CD4-positive, alpha-beta T cell treated with Interferon alpha-2 for 1 hour (primary cell): Measurements from ENCODE around the gene SGTA.

Experiments used
- DNase-seq, 2 donors: peaks; one replicate each; pipeline ENCODE4 v3.0.0-alpha.2; 2020 to 2022

The SGTA gene

DNA sequence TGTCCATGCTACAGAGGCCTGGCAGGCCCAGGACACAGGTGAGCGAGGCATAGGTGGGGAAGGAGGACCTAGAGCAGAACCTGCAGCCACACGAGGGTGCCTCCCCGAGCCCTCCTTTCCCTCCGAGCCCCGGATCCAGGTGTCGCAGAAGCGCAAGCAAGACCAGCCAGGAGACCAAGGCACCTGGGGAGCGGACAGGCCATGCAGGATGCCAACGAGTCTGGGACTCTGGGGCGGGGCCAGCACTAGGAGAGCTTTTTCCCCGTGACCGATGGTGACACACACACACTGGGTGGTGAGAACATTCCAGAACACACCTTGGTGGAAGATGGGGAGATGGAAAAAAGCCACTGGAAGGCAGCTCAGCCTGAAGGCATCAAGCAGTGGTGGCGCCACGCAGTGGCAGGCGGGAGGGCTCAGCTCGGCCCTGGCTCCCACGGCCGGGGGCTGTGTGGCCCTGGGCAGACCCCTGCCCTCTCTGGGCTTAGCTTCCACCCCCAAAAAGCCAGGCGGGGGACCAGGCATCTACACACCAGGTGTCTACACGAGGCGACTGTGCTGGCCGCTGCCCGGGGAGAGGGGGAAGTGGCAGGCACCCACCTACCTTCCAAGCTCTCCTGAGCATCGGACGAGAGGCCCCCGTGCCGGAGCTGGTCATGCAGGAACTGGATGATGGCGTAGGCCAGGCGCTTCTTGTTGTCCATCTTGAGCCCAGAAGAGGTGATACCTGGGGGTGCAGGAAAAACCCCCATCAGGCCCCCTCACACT, 14.5 kb downstream of the SGTA start:
- no peak for DNase-seq

DNA sequence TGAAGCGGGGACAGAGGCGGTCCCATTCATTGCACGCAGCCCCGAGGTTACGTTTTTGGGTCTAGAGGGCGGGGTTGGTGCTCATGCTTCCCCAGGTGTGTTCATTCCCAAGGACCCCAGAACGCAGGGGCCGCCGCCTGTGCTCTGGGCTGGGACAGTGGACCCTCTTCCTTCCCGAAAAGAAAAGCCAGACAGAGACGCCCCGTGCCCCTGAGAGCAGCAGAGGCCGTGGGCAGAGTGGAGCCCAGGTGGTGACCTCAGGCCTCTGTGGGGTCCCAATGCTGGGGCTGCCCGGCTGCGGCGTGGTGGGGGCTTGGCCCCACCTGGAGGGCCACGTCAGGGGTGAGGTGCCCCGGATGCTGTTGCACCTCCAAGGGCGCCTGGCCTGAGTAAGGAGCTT, 15.4 kb downstream of the SGTA start:
- no peak for DNase-seq

DNA sequence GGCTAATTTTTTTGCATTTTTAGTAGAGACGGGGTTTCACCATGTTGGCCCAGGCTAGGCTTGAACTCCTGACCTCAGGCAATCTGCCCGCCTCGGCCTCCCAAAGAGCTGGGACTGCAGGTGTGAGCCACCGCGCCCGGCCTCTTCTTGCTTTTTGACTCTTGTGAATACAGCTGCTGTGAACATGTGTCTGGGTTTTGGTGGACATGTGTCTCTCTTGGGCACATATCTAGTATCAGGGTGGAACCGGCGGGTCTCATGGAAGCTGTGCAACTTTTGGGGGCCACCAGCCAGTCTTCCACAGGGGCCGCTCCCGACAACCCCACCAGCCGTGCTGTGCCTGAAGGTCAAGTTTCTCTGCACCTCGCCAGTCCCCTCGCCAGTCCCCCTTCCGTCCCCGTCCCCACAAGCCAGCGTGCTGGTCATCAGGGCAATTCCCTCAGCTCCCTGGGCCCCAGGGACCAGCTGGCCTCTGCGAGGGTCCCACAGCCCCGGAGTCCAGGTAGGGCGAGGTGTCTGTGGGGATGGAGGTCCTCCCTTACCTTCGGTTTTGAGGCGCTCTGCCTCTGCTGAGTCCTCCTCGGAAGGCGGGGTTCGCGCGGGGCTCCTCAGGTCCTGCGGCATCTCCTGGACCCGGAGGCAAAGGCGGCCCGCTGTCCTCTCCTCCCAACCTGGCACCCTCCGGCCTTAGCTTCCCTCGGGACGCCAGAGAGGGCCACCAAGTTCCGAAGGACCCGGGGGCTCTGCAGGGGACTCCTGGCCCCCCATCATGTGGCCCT, 16.3 kb downstream of the SGTA start:
- DNase-seq, result no peak

DNA sequence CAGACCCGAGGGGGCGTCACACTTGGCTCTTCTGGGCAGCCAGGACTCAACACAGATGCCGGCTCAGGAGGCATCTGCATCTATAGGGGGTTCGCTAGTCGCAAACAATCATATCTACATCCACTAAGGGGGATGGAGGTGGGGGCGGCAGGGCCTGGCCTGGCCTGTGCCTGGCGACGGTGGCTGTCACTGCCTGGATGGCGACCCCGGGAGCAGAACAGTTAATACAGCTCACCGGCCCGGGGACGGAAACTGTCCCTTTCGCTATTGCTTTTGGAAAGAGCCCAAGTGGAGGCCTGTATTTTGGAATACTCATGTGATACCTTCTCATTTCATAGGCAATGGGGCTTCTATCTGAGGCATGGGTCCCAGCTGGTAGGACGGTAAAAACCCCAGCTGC, 17.7 kb downstream of the SGTA start:
- DNase-seq, result no peak

DNA sequence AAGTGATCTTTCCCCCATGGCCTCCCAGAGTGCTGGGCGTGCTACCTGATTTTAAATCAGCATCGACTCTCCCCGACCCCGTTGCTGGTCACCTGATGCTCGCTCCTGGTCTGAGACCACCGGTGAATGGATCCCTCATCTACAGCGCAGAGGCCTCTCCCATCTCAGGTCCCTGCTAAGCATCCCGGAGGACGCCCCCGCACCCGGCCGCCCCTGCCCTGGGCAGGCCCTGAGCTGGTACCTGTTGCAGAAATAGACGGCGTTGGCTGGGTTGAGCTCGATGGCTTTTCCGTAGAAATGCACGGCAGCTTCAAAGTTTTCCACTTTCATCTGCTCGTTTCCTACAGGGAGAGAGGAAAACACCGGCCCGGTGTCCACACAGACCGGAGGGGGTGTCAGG, 18.1 kb downstream of the SGTA start:
- DNase-seq, result no peak

DNA sequence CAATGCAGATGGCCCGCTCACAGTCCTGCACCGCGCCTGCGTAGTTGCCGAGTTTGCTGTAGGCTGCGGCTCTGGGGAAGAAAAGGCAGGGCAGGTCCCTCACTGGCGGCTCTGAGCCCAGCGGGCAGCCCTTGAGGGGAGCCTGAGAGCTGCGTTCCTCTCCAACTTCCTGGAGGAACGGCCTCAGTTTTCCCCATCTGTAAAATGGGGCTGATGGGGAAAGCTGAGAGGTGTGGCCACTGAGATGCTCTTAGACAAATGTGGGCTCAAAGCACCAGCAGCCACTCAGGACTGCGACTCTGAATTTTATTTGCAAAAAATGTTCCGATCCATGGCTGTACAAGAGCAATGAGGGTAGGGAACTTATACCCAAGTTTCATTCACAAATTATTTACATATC, 19.4 kb downstream of the SGTA start:
- no peak for DNase-seq

DNA sequence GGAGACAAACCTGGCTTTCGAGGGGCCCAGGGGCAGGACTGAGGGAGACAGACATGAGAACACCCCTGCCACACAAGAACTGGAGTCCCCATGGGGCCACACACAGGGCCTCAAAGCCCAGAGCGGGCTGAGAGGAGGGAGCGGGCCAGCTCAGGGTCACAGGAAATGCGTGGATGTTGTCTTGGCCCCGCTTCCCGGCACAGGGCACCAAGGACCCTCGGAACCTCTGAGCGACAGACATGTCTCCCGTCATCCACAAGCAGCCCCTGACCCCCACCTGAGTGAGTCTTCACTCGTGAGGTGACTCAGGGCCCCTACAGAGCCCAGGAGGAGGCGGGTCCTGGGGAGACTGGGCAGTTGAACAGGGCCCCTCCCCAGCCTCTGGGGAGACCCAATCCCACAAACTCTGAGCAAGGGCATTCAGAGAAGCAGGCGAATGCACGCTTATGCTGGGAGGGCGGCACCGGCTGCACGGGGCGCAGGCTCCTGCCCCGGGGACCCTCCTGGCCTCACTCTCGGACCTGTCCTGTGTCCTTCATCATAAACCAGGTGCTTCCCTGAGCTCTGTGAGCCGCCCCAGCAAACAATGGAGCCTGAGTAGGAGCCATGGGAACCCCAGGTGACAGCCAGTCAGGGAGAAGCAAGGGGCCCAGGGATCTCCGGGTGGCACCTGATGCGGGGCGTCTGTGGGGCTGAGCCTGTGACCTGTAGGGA, 20.1 kb downstream of the SGTA start:
- no peak for DNase-seq

DNA sequence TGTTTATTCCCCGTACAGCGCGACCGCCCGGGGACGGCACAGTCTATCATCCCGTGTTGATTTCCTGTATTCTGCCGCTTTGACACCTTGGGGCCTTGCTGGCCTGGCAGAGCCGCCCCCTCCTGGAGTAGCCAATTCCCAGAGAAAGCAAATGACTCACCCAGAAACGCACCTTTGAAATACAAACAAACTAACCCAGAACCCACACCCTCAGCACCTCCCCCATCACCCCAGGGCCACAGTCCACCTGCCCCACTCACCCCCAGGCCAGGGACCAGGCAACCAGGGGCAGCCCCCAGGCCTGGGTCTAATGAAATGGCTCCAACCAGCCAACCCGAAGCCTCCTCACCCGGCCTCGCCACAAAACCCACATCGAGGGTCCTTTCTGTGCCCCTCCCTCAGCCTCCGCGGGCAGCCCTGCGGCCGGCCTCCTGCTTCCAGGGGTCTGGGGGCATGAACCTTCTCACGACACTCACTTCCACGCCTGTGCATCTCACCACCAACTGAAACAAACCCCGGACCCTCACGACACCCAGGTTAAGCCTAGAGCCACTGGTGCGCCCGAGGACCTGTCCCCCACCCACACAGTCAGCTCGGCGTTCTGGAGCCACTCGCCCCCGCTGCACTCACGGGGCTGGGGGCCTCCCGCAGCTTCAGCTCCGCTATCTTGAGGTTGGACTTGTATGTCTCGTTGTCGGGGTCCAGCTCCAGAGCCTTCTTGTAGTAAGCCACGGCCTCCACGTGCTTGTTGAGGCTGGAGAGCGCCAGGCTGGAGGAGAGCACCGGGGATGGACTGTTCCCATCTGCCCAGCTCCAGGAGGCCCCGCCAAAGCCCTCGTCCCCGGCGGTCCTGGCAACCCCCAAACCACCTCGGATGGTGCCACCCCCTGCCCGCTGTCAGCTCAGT, 20.9 kb downstream of the SGTA start:
- no peak for DNase-seq

DNA sequence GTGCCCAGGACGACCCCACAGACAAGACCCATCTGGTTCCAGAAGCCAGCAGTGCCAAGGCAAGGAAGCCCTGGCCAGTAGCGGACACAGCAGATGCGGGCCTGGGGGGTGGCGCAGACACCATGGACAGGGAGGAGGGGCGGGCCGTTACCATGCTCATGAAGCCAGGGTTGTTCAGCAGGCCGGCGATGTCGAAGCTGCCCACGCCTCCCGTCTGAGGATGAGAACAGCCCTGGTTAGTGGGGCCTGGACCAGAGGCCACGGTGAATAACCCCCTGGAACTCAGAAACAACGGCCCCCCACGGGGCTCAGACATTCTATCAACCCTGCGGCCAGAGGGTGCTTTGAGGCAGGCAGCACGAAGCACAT, 21.8 kb downstream of the SGTA start:
- no peak for DNase-seq

DNA sequence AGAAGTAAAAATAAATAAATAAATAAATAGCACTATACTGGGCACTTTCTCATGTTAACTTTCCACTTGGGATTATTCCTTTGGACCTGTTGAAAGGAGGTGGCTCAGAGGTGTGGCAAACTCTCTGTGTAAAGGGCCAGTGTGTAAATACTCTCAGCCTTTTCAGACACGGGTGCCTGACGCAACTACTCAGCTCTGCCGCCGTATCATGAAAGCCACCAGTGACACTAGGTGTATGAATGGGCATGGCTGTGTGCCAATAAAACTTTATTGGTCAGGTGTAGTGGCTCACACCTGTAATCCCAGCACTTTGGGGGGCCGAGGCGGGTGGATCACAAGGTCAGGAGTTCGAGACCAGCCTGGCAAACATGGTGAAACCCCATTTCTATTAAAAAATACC, 23.1 kb downstream of the SGTA start:
- no peak for DNase-seq

DNA sequence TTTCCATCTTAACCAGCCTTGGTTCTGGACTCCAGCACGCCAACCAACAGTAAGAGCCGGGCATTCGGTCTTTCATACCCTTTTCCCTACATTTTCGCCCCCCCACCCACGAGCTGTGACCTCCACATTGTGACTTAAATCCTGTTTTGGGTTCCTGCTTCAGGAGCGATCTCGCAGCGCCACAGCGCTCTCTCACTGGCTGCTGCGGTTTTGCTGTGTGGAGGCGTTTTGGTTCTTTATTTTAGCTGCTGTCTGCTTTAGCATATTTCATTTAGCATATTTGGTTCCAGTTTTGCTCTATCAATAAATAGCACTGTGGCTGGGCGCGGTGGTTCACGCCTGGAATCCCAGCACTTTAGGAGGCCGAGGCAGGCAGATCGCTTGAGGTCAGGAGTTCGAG, 23.7 kb downstream of the SGTA start:
- DNase-seq, result no peak

DNA sequence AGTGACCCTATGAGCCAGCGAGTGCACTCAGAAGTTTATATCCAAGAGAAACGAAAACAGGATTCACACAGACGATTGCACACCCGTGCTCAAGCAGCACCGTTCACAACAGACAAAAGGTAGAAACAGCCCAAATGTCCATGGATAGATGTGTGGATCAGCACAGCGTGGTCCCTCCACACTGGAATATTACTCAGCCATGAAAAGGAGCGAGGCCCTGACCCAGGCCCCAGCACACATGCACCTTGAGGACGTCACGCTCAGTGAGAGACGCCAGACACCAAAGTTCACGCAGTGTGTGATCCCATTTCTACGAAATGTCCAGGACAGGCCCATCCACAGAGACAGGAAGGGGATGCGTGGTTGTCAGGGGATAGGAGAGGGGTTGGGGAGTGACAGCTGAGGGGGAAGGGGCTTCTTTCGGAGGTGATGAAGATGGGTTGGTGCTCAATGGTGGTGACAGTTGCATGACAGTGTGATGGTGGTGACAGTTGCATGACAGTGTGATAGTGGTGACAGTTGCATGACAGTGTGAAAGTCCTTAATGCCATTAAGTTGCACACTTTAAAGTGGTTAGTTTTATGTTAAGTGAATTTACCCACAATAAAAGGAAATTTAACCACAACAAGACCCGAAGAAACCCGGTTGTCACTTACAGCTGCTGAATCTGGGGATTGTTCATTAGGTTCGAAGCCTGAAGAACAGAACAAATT, 24.3 kb downstream of the SGTA start:
- DNase-seq, result no peak

DNA sequence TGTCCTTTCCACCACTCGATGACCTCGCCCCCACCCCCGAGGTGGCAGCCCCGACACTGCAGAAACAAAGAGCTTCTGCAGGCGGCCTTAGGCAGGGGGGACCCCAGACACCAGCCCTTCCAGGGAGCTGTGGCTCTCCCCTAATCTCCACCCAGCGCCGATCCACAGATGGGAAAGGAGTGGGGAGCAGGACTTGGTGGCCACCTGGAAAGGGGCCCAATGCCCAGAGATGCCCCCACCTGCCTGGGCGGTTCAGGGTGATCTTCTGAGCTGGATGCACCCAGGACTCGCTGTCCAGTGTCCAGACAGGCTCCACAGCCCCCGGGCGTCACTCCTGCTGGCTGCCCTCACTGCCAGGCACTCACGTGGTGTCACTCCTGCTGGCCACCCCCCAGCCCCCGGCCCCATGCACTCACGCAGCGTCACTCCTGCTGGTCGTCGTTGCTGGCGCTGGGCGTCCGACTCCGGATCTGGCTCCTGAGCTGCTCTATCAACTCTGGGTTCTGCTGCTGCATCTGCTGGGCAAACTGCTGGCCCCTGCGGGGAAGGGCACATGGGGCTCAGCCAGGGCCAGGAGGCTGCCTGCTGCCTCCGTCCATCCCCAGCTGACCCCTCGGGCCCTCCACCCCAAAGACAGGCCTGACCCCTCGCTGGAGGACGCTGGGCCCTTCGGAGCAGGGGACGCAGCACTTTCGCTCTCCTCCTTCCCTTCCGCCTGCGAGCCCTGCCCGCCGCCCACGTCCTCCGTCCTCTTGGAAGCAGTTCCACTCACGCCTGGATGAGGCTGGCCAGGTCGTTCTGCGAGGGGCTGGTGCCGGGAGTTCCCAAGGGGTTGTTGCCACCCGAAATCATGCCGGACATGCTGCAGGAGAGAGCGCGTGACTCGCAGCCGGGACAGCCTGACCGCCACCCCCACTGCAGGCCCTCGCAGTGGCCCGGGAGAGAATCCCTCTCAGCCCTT, 25.9 kb downstream of the SGTA start:
- no peak for DNase-seq

DNA sequence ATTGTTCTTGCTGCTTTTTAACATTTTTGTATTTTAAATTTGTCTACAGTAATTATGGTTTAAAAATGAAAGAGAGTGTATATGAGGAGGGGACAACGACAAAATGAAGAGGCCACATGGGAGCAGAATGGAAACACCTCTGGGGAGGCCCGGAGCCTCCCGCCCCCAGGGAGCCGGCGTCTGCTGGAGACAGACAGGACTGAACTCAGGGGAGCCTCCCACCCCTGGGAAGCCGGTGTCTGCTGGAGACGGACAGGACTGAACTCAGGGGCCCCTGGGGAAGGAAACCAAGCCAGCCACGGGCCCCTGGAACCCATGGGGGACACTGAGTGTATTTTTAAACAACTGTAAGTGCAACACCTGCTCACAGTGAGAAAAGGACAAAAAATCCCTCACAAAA, 26.6 kb downstream of the SGTA start:
- no peak for DNase-seq

DNA sequence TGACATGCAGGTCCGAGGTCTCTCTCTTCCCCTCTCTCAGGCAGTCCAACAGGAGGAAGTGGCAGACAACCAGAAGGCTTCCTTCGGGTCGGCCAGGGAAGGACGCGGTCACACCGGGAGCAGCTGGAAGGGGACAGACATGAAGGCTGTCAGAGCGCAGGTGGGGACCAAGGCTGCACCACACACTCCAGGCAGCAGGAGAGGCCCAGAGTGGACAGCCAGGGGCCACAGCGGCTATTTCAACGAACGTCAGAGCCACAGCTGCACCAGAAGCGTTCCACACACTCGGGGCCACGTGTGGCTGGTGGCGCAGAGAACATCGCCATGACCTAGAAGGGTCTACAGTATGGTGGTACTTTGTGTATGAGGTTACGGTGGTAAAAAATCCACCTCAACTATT, 27.3 kb downstream of the SGTA start:
- no peak for DNase-seq

DNA sequence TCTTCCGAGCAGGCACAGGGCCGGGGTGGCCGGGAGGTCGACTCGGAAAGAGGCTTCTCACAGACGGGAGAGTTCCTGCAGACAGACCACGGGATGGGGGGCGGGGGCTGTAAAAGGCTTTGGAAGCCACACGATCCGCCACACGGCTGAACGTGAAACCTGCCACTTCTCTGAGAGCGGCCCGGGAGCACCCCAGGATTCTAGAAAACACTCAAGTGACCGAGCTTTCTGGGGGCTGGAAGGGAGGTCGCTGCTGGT, 27.7 kb downstream of the SGTA start:
- no peak for DNase-seq

DNA sequence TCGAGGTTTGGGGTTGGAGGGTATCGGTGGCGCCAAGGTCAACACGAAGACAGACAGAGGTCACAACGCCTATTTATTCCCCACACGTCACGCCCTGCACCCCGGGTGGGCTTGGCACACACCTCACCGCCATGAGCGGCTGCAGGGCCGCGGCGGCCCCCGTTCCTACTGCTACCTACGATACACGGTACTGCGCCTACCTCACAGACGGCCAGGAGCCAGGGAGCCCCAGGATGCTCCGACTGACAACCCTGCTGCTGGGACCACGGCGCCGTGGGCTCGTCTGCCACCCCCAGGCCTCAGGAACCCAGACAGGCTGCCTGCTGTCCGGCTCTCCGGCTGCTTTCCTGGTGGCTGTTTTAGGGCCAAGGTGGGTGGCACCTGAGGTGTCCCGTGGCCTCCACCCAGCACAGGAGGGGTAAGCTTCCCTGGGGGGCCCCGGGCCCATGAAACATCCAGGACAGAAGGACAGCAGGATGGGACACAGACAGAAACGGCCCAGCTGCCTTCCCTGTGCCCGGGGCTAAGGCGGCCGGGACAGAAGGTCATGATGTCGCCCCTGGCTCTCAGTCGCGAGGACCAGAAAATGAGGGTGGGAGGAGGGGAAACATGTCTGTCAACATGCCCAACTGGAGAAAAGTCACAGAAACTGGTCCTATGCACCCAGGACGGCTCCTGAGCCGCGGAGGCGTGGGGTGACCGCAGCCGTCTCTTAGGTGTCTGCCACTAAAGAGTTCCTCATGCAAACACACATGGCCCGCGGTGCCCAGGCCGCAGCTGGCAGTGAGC, 28.2 kb downstream of the SGTA start:
- DNase-seq, result no peak

DNA sequence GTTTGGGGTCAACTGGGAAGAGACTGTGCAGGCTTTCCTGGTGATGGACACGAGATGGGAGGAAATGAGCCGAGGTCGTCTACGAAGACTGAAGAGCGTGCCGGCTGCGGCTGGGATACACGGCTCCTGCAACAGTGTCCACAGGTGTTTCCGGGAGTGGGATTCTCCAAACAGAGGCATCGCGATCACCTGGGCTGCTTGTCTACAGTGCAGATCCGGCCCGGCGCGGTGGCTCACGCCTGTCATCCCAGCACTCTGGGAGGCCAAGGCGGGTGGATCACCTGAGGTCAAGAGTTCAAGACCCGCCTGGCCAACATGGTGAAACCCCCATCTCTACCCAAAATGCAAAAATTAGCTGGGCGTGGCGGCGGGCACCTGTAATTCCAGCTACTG, 31.6 kb downstream of the SGTA start:
- DNase-seq, result no peak

DNA sequence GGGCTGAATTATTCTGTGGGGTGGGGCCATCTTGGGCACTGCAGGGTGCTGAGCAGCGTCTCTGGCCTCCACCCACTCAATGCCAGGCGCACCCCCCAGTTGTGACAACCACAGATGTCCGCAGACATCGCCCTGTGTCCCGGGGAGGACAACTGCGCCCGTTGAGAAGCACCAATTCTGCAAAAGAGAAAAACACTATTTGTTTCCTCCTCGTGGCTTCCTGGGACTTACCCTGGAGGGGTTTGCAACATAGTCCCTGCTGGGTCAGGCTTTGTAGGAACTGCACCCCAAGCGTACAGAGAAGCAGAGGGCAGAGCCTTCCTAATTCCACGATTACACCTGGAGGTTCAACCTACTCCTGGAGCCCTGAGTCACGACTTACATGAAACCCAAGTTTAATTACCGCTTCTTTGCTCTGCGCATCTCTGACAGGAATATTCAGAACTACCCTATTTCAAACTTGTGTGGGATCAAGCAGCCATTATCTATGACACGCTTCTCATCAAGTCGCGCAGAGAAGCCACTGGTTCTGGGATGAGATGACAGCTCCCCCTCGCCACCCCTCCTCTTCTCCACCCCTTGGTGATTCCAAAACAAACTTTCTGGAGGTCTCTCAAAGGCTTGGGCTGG, 32.1 kb downstream of the SGTA start:
- DNase-seq, result no peak

DNA sequence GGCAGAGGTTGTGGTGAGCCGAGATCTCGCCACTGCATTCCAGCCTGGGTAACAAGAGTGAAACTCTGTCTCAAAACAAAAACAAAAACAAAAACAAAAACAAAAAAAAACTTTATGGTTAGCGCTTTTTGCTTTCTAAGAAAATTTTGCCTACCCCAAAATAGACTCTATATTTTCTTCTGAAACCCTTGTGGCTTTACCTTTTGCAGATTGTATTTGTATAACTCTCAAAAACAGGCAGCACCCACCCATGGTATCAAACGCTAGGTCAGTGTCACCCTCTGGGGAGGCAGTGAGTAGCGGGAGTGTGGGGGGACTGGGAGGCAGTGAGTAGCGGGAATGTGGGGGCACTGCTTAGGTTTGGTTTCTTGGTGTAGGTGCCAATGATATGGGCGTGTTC, 35.7 kb downstream of the SGTA start:
- no peak for DNase-seq
